Measurements from ENCODE around the gene GRM5.

Gene GRM5

DNA sequence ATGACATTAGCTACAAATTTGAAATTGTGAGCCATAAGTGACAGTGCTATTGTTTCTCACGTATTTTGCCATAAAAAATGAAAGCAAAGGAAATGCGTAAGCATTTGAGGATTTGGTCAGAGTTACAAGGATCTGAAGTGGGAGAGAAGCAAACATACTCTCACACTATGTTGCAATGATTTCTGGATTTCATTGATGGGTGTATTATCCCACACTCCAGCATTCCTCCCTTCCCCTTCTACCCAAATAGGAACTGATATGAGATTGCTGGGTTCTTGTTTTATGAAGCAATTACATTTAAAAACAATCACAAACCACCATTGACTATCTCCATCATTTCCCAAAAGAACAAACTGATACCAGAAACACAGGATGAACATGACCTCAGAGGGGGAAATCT lies 414.2 kb downstream of the GRM5 start:
- TF ChIP-seq, protein P1, sequence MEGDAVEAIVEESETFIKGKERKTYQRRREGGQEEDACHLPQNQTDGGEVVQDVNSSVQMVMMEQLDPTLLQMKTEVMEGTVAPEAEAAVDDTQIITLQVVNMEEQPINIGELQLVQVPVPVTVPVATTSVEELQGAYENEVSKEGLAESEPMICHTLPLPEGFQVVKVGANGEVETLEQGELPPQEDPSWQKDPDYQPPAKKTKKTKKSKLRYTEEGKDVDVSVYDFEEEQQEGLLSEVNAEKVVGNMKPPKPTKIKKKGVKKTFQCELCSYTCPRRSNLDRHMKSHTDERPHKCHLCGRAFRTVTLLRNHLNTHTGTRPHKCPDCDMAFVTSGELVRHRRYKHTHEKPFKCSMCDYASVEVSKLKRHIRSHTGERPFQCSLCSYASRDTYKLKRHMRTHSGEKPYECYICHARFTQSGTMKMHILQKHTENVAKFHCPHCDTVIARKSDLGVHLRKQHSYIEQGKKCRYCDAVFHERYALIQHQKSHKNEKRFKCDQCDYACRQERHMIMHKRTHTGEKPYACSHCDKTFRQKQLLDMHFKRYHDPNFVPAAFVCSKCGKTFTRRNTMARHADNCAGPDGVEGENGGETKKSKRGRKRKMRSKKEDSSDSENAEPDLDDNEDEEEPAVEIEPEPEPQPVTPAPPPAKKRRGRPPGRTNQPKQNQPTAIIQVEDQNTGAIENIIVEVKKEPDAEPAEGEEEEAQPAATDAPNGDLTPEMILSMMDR (IDR thresholded peaks at IDR 0.05; ENCODE audit: low read depth, low read length, missing control alignments) = no peak
- H3K4me3 ChIP-seq (ENCODE audit: low read depth, low read length) = no peak overlapping the region
- no peak for DNase-seq (ENCODE audit: low read depth)

DNA sequence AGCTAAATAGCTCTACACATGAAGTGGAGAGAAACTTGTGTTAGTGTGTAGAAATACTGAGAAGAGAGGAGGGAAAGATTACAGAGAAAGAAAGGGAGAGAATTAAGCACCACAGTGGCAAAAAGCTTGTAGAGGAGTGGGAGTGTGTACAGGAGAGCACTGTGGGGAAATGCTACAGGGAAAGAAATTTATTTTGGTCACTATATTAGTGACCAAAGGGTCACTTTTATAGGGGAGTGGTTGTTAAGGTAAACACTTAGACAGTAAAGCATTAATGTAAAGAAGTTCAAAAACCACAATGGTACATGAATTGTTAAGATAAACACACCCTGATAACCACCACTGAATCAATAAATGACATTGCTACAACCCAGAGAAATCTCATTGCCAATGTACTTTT lies 421.1 kb downstream of the GRM5 start:
- TF ChIP-seq, protein P1 (IDR thresholded peaks at IDR 0.05; ENCODE audit: low read depth, low read length, missing control alignments) = no peak

DNA sequence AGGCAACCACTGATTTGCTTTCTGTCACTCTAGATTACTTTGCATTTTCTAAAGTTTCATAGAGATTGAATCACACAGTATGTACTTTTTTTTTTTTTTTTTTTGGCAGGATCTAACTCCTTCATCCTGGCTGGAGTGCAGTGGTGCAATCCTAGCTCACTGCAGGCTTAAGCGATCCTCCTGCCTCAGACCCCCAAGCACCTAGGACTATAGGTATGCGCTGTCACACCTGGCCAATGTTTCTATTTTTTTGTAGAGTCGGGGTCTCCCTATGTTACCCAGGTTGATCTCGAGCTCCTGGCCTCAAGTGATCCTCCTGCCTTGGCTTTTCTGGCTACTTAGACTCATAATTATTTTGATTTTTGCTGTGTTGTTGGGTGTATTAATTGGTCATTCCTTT lies 433.6 kb downstream of the GRM5 start:
- H3K4me3 ChIP-seq (ENCODE audit: low read depth, low read length) = no peak overlapping the region
- no peak for DNase-seq (ENCODE audit: low read depth)
- TF ChIP-seq, protein P1 (IDR thresholded peaks at IDR 0.05; ENCODE audit: low read depth, low read length, missing control alignments) = no peak

More for the DNA sequence above, 421.1 kb downstream of the GRM5 start:
- H3K4me3 ChIP-seq (ENCODE audit: low read depth, low read length) = no peak overlapping the region
- no peak for DNase-seq (ENCODE audit: low read depth)

DNA sequence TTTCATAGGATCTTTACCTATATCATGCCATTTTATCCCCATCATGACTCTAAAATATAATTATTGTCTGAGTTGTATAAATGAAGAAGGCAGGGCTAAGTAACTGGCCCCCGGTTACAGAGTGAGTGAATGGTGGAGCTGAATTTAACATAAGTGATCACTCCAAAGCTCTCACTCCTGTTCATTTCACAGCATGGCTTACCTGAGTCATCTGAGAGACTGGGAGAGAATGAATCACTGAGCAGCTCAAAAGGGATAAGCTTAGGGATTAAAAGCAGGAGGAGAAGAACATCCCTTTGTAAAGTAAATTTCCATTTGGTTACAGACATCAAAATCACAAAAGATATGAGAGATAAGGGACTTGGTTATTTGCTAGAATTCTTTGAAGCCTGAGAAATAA lies 434.3 kb downstream of the GRM5 start:
- TF ChIP-seq, protein P1 (IDR thresholded peaks at IDR 0.05; ENCODE audit: low read depth, low read length, missing control alignments) = no peak
- no peak overlapping the region for H3K4me3 ChIP-seq (ENCODE audit: low read depth, low read length)
- no peak for DNase-seq (ENCODE audit: low read depth)

DNA sequence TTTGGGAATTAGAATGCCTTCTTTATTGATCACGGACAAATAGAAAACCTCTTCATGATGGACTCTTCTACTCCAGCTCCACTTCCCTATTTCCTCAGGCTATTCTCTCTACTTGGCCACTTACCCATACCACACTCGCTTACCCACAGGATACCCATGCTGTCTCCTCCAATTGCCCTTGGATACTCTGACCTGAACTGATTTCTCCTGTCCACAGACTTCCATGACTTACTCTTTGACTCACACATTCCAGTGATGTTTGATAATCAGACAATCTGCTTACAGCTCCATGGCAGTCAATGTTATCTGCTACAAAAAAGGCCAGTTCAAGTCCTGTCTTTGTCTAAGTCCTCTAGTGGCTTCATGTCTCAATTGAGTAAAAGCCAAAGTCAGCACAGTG lies 436.3 kb downstream of the GRM5 start:
- TF ChIP-seq, protein P1 (IDR thresholded peaks at IDR 0.05; ENCODE audit: low read depth, low read length, missing control alignments) = no peak
- no peak for DNase-seq (ENCODE audit: low read depth)

DNA sequence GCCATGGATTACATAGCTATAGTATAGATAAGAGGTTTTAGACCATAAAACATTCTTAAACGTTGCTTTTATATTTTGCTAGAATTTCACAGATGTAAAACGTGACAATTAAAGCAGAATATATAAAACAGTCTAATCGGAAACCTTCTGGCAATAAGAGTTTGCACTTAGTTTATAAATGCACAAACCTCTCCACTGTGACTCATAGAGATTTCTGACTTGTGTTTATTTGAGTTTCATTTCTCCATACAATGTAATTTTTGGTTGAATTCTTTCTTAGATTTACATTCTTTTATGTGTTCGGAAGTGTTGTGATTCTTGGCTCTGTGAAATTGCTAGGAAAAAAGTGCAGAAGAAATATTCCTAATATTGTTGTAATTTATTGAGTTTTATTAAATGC lies 439.6 kb downstream of the GRM5 start:
- no peak overlapping the region for H3K4me3 ChIP-seq (ENCODE audit: low read depth, low read length)
- DNase-seq (ENCODE audit: low read depth) = no peak
- TF ChIP-seq, protein P1 (IDR thresholded peaks at IDR 0.05; ENCODE audit: low read depth, low read length, missing control alignments) = no peak

More for the DNA sequence above, 436.3 kb downstream of the GRM5 start:
- H3K4me3 ChIP-seq (ENCODE audit: low read depth, low read length) = no peak overlapping the region

DNA sequence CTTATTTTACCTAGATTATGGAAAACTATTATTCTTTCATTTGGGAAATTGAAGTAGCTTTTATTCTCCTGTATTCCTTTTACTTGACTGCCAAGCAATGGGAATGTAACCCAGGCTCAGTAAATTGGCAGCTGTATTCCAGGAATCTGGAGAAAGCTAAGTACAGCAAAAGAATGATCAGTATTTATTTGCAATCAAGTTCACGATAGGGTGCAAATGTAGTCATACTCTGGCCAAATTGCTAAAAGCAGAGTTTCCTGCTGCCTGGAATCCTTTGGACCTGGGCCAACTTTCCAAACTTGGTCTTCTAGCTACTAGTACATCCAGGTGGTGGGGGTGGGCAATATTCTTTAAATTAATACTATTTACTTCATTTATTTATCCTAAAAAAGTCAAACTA lies 442.3 kb downstream of the GRM5 start:
- TF ChIP-seq, protein P1 (IDR thresholded peaks at IDR 0.05; ENCODE audit: low read depth, low read length, missing control alignments) = no peak
- no peak for DNase-seq (ENCODE audit: low read depth)
- H3K4me3 ChIP-seq (ENCODE audit: low read depth, low read length) = no peak overlapping the region

All from GM12864 (cell line).